Tibial nerve (tissue), 3 donors: Measurements from ENCODE around the gene EGF.

ENCODE experiments used
- CTCF ChIP-seq, 5 experiments: fragments of 200-600 bp in 3 of 5; fragments of 450-650 bp in 2 of 5; sonication (generic) in 3 of 5; IDR thresholded peaks; one replicate each; pipeline ENCODE4 v1.5.1; 2016 to 2019; ENCODE audit warnings: antibody characterized with exemption in 5 of 5, mild to moderate bottlenecking in 3 of 5, moderate library complexity in 2 of 5
- POLR2A ChIP-seq, 2 donors: fragments of 450-650 bp; IDR thresholded peaks; one replicate each; pipeline ENCODE4 v1.6.1; 2017; ENCODE audit warnings: antibody characterized with exemption in 2 of 2, mild to moderate bottlenecking in 2 of 2, moderate library complexity in 2 of 2

DNA sequence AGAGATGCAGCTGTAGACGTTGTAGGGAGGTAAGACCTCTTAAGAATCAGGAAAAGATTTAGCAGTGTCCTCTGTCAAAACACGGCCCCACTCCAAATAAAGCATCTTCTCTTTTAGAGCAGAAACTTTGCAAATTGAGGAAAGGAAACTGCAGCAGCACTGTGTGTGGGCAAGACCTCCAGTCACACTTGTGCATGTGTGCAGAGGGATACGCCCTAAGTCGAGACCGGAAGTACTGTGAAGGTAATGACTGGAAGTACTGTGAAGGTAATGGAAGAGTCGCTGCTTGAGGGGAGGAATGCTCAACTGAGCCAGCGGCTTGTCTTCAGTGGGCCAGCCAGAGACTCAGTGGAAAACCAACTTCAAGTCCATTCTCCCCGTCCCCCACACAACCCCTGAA lies 46.5 kb downstream of the EGF start:
- no peak for TF ChIP-seq CTCF (IDR thresholded peaks at IDR 0.05)
- no peak for TF ChIP-seq POLR2A (IDR thresholded peaks at IDR 0.05)
